GM12801 (cell line): ENCODE data around the gene TCERG1.

Source experiments
- TF ChIP-seq, protein P1 (sequence below): IDR thresholded peaks from one replicate; pipeline ENCODE4 v1.5.1; 2011; ENCODE audit warnings: control low read depth; ENCODE audit not compliant: insufficient read length; ENCODE audit errors: extremely low read depth

TCERG1 gene

DNA sequence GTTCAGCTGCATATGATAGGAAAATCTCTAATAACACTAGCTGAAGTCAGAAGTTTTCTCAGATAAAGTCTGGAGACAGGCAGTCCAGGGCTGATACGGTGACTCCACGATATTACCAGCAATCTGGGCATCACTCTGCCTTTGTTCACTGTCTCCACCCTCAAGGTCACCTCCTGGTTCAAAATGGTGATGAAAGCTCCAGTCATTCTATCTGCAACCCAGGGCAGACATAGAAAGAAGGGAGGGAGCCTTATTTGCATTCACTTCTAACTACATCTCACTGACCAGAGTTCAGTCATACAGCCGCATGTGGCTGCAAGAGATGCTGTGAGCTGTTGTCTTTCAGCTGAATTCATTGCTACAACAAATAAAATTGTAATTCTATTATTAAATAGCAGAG lies 91.3 kb downstream of the TCERG1 start:
- TF ChIP-seq, protein P1, sequence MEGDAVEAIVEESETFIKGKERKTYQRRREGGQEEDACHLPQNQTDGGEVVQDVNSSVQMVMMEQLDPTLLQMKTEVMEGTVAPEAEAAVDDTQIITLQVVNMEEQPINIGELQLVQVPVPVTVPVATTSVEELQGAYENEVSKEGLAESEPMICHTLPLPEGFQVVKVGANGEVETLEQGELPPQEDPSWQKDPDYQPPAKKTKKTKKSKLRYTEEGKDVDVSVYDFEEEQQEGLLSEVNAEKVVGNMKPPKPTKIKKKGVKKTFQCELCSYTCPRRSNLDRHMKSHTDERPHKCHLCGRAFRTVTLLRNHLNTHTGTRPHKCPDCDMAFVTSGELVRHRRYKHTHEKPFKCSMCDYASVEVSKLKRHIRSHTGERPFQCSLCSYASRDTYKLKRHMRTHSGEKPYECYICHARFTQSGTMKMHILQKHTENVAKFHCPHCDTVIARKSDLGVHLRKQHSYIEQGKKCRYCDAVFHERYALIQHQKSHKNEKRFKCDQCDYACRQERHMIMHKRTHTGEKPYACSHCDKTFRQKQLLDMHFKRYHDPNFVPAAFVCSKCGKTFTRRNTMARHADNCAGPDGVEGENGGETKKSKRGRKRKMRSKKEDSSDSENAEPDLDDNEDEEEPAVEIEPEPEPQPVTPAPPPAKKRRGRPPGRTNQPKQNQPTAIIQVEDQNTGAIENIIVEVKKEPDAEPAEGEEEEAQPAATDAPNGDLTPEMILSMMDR: no peak

DNA sequence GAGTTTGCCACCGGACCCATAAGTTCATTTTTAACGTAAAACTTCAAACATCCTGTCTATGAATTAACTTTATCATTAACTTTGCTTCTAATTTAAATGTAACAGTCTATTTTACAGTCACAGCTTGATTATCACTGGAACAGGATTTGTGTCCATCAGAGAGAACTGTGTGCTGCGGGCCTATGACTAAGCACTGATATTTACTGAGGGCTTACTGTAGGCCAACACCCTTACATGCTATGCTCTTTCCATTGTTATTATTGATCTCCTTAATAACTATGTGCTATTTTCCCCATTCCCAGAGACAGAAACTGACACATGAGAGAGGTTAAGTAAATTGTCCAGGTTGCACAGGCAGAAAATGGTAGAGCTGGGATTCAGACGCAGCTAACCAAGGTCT lies 92.8 kb downstream of the TCERG1 start:
- TF ChIP-seq, protein P1: no peak

DNA sequence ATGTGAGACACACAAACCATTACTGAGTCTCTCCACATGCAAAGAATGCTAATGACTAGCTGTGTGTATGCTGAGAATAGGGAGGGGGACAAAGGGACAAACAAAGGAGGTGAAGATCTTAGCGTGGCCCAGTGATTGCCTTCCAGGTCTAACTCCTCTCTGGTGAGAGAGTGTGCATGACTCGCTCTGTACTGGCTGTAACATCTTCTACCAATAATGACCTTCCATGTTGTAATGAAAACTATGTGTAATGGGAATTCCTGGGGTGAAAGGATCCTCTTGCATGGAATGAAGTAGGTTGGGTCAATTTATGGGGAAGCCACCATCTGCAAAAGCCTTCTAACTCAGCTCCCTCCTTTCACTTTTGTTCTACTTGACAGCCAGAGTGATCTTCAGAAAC lies 93.3 kb downstream of the TCERG1 start:
- TF ChIP-seq, protein P1: no peak

DNA sequence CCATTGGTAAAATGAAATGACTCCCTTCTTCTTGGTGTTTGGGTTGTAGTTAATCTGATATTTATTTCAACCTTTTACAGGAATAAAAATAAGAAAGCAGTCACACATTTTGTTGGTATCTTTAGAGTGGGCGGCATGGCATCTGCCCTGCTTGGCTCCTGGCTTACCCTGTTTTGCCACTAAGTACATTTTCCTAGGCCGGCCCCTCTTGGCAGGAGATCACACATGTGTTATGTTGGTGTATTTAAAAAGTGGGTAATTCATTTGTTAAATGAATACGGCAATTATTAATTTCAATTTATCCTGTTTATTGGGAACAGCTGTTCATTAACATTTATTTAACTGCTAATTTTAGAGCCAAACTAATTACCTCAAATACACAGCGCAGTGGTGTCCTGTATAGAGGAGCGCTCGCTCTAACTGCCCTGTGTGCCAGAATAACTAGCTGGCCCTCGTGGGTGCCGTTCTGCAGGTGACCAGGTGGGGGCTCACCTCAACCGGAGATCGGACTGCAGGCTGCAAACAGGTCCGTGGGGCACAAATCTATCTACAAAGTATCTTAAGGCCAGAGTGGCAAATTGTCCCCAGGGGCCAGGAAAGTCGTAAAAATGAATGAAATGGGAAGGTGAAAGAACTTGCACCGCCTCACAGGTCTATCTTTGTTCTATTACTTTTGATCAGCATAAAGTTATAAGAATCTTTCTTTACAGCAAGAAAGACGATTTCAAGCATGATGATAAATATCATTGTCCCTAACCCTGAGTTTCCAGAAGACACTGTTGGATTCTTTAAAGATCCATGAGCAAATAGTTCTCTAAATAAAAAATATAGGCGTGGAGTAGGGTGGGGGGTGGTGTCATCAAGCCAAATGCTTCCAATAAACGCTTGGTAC lies 95.1 kb downstream of the TCERG1 start:
- TF ChIP-seq, protein P1: no peak

DNA sequence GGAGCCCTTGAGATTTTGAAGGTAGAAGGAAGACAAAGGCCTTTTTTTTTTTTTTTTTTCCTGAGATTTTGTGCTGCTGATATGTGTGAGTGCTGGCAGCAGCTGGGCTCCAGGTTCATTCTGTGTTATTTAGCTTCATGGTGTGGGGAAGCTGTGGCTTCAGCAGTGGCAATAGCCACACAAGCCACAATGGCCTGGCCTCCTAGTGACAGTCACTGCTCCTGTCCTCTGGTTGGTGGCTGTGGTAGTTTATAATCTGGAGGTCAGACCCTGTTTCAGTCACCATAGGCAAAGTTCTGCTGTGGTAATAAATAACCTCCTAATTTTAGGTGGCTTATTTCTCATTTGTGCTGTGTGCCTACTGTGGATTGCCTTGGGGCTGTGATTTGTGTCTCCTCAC lies 97.1 kb downstream of the TCERG1 start:
- TF ChIP-seq, protein P1: no peak

DNA sequence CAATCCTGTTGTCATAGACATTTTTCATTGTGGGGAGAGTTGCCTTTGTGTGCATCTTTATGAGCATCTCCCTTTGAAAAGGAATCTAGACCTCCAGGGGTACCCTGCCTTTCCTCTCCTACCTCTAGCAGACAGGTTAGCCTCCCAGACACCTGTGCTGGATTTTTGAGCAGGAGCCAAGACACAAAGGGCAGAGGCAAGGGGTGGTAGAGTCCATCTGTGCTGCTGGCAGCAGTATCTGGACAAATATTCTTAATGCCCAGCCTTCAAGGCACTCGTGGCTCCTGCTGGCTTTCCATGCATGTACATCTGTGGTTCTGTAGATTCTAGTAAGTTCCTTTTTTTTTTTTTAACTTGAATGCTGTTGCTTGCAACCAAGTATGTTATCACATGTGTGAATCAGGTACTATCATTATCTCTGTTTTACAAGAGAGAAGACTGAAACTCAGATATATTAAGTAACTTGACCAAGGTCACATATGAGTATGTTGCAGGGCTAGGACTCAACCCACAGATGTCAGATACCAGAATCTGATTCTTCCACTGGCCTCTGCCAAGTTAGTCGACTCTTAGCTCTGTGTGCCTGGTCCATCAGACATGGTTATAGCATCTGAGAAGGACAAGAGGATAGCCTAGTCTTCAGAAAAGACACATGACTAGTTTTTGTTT lies 101.8 kb downstream of the TCERG1 start:
- TF ChIP-seq, protein P1: no peak

DNA sequence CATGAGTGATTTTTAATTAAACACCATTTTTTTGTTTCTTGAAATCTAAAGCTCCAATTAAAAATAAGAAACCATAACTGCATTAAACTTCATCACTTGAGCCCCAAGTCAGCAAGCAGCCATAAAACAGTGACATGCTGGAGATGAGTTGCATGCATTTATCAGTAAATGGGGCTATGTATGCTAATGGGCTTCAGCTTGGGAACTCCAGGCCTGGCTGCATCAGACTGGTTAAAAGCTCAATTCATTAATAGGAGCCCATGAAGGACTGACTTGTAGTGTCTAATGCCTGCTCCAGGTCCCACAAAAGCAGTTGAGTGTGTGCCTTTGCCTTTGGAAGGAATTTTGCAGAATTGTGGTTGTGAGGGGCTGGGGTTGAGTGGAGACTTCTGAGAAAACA lies 102.5 kb downstream of the TCERG1 start:
- TF ChIP-seq, protein P1: no peak
